GM21515 (cell line): ENCODE data around the gene LEMD3.

ENCODE experiments used
- ATAC-seq: cut with Tn5 transposase; IDR thresholded peaks from one replicate; pipeline ENCODE4 v1.9.1; 2021; ENCODE audit not compliant: unreplicated experiment

LEMD3 gene

GRCh38 chr12:65168681-65169319, 583 bp upstream of the LEMD3 start:
- ATAC-seq: no peak

GRCh38 chr12:65170209-65170881, 962 bp downstream of the LEMD3 start:
- peak; percentile 49 for ATAC-seq

- ATAC-seq: no peak
Measured at GRCh38 chr12:65171073-65171472, 1.7 kb downstream of the LEMD3 start.

- ATAC-seq: no peak
Measured at GRCh38 chr12:65171870-65172269, 2.5 kb downstream of the LEMD3 start.

- ATAC-seq: no peak
Measured at GRCh38 chr12:65175385-65175784, 6.0 kb downstream of the LEMD3 start.

- no peak for ATAC-seq
Measured at GRCh38 chr12:65182012-65182739, 12.8 kb downstream of the LEMD3 start.

GRCh38 chr12:65184176-65184857, 14.9 kb downstream of the LEMD3 start:
- no peak for ATAC-seq

GRCh38 chr12:65184858-65185229, 15.5 kb downstream of the LEMD3 start:
- no peak for ATAC-seq

DNA sequence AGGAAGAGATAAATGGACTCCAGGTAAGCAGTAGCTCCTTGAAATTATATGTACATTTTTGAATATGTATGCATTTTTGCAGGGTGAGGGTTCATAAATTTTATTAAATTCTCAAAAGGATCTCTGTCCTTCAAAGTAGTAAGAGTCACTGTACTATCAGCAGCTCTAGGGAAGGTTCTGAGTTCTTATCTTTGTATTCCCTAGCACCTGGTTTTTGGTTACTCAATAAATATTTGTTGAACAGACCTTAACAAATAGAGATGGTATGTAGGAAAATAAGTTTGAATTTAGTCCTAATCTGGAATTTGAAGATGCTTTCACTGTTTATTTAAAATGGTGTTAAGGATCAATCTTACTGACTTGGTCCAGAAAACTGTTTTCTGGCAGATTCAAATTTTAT, 18.3 kb downstream of the LEMD3 start:
- no peak for ATAC-seq

GRCh38 chr12:65188179-65188701, 18.9 kb downstream of the LEMD3 start:
- ATAC-seq: peak; percentile 41

DNA sequence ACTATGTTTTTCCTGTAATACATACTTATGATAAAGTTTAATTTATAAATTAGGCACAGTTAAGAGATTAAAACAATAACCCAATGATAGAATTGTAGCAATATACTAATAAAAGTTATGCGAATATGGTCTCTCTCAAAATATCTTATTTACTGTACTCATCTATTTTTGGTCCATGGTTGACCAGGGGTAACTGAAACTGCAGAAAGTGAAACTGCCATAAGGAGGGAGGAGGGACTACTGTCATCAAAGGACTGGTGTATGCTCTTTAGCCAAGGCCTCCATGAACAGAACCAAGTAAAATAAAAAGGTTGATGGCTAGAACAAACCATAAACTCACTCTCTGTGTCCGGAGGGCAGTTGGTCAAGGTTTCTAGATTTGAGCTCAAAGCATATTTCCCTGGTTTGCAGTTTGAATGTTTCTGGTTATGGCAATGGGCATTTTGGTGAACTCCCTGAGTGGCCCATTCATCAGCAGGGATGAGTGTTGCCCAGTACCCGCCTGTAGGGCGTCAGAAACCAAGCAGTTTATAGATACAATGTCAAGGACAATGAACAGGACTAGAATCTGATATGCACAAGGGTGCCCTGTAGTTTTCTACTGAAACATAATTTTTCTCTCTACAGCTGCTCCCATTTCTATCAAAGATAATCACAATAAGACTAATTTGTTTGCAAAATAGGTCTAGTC, 19.8 kb downstream of the LEMD3 start:
- ATAC-seq: peak; percentile 96

- no peak for ATAC-seq
Measured at GRCh38 chr12:65192963-65193516, 23.7 kb downstream of the LEMD3 start.

DNA sequence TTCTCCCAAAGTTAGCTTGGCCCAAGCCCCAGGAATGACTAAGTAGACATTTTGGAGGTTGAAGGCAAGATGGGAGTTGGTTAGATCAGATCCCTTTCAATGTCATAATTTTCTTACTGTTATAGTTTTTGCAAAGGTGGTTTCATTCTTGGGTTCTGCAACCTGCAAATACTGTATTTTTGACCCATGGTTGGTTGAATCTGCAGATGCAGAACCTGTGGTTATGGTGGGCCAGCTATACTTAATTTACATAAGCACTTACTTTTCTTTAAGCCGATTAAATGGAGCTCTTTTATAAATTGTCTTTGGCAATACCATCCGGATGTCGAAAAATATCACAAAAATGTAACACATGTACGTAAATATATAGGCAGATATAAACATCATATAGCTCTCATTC, 25.6 kb downstream of the LEMD3 start:
- no peak for ATAC-seq

DNA sequence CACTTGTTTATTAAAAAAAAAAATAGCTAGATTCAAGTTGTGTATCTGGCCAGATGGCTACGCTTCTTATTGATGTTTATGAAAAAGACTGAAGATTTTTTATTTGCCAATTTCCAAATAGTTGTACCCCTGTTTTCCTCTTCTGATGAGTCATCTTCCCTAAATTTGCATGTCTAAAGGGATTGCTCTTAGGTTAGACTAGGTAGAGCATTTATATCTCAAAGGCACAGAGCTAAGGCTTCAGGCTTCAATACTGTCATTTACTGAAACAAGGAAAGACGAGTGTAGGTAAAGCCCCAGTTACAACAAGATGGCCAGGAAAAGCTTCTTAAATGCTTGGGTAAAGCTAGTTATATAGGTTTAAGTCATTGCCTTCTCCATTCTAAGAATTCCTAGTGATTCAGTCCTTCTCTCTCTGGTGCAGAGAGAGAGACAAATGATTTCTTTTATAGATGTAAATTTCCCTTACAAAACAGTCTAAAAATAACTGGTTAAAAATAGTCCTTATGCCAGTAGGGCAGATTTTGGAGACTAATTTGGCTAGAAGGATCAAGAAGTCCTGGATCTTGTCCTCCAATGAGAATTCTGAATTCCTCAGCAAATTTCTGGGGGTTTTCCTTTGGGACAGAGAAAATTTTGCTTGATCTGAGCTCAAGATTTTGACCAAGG, 26.1 kb downstream of the LEMD3 start:
- no peak for ATAC-seq

- no peak for ATAC-seq
Measured at GRCh38 chr12:65196762-65197567, 27.6 kb downstream of the LEMD3 start.

- no peak for ATAC-seq
Measured at GRCh38 chr12:65199604-65200003, 30.2 kb downstream of the LEMD3 start.

DNA sequence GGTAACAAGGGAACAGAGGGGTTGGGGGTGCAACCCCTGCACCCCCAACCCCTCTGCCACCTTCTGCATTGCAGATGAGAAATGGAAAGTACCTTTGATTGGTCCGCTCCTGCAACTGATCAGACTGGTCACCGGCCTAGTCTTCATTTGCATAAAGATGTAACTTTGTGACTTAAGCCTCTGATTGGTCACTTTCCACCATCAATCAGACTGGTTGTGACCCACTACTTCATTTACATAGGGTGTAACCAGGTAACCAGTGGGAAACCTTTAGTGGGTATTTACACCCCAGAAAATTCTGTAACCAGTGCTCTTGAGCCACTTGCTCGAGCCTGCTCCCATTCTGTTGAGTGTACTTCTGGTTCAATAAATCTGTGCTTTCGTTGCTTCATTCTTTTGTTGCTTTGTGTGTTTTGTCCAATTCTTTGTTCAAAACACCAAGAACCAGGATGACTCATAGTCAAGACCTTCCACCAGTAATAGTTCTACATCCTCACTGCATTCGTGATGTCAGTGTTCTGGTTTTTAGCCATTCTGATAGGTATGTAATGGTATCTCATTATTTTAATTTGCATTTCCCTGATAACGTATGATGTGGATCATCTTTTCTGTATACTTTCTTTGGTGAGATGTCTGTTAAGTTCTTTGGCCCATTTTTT, 30.8 kb downstream of the LEMD3 start:
- no peak for ATAC-seq

GRCh38 chr12:65203376-65203775, 34.0 kb downstream of the LEMD3 start:
- no peak for ATAC-seq
